Stimulated activated memory B cell treated with anti-CD40 and anti-IgM and Interleukin-4, amounts not matched to agents 10 μg/mL and 1 μg/mL and 100 μg/mL, for 72 hours (primary cell): Measurements from ENCODE around the gene ARFRP1.
A peak's percentile ranks its signal among the peaks of the same experiment; 100 is the strongest.
"Not testable (repeated sequence)": the region's sequence is repeated elsewhere in the genome, so short reads cannot be mapped to it uniquely, and the experiment has no call there.

Source experiments
- ATAC-seq: fragments of 150-1000 bp; cut with Tn5 transposase; 2 replicates; pipeline ENCODE4 v1.10.0; 2021
- H3K27ac Mint-ChIP-seq: one replicate; pipeline ENCODE4 v1.8.0; 2022; ENCODE audit warnings: mild to moderate bottlenecking, mixed read lengths
- H3K27me3 Mint-ChIP-seq: one replicate; pipeline ENCODE4 v1.8.0; 2022; ENCODE audit warnings: mixed read lengths
- H3K36me3 Mint-ChIP-seq: one replicate; pipeline ENCODE4 v1.8.0; 2022; ENCODE audit warnings: mixed read lengths
- H3K4me1 Mint-ChIP-seq: one replicate; pipeline ENCODE4 v1.8.0; 2022; ENCODE audit warnings: mixed read lengths
- H3K4me3 Mint-ChIP-seq: one replicate; pipeline ENCODE4 v1.8.0; 2022; ENCODE audit warnings: mild to moderate bottlenecking, moderate library complexity, mixed read lengths
- H3K9me3 Mint-ChIP-seq: one replicate; pipeline ENCODE4 v1.8.0; 2022; ENCODE audit warnings: mixed read lengths

ARFRP1 gene

DNA sequence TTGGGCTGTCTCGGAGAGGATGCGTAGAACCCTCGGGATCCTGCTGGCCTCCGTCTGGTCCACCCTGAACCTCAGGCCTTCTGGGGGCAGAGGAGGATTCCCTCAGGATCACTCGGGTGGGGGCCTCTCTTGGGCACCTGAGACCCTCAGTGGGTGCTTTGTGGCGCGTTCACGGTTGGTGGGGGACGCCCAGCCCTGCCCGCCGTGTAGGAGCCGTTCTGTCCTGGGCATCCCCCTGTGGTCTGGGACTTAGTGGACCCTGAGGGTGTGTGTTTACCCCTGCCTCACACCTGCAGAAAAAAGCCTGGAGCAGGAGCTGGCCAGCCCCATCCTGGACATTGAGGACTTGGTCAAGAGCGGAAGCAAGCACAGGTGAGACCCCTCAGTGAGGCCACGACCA, 42.1 kb downstream of the ARFRP1 start:
- Mint-ChIP-seq H3K27ac (no peak overlapping the region), H3K27me3 (no peaks in the 10 kb centered on the region), H3K4me1 (no peaks in the 10 kb centered on the region), H3K36me3 (peaks cover 45% of the 10 kb centered on the region), H3K9me3 (no peaks in the 10 kb centered on the region), H3K4me3 (no peak overlapping the region)
- ATAC-seq: no peak

DNA sequence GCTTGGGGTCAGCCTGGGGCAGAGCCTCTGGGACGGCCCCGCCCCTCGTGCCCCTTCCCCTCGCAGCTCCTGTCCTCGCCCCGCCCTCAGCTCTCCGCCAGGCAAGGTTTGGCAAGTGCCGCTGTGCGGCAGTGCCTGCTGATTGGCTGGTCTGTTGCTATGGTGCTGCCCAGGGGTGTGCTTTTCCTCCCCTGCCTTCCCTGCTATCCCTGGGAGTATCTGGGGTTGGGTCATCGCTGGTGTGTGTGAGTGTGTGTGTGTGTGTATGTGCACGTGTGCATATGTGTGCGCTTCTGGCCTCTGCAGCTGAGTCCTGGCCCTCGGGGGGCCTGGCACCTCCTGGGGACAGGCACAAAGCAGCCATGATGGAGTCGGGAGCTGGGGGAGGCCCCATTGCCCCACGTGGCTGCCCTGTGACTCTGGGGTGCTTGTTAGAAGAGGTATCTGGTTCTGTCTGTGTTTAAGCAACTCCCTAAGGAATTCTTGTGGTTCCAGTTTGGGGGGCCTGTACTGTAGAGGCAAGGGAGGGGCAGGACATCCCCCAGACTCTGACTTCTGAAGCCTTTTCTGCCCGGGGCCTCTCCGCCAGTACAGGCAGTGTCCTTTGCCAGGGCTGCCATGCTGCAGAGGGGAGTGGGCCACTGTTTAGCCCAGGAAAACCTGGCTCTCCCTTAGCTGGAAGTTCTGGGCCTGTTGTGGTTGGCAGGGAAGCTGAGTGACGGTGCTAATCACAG, 42.7 kb downstream of the ARFRP1 start:
- H3K9me3 Mint-ChIP-seq: no peaks in the 10 kb centered on the region
- peaks cover under 1% of the 10 kb centered on the region for H3K4me1 Mint-ChIP-seq
- H3K27me3 Mint-ChIP-seq: no peaks in the 10 kb centered on the region
- H3K36me3 Mint-ChIP-seq: peaks cover 40% of the 10 kb centered on the region
- H3K27ac Mint-ChIP-seq: no peak overlapping the region
- ATAC-seq: no peak
- no peak overlapping the region for H3K4me3 Mint-ChIP-seq

DNA sequence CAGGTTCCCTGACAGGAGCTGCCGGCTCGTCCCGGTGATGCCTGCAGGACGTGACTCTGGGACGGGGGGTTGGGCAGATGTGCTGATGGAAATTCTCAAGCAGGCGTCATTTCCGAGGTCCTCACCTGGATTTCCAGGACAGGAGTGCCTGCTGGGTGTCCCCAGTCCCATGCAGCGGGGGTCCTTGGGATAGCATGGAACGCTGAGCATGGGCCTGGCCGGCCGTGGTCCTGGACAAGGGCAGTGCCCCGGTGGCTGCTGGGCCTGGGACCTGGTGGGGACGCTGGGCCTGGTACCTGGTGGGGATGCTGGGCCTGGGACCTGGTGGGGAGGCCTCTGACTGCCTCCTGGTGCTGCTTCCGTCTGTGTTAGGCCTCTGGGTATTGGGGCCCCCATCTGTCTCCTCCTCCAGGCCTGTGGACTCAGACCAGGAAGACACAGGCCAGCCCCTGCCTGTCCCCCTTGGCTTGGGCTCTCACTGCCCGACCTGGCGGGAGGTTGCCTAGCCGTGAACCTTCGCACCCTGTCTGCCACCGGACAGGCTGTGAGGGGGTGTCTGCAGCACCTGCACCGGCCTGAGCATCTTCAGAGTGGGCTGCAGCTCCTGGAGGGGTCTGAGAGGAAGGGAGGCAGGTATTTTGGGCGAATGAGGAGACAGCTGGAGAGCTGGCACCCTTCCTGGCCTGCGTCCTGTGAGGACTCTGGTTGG, 43.5 kb downstream of the ARFRP1 start:
- H3K4me3 Mint-ChIP-seq: no peak overlapping the region
- H3K36me3 Mint-ChIP-seq: peaks cover 40% of the 10 kb centered on the region
- peaks cover 7% of the 10 kb centered on the region for H3K4me1 Mint-ChIP-seq
- no peak overlapping the region for H3K27ac Mint-ChIP-seq
- ATAC-seq: no peak
- H3K27me3 Mint-ChIP-seq: no peaks in the 10 kb centered on the region
- no peaks in the 10 kb centered on the region for H3K9me3 Mint-ChIP-seq

DNA sequence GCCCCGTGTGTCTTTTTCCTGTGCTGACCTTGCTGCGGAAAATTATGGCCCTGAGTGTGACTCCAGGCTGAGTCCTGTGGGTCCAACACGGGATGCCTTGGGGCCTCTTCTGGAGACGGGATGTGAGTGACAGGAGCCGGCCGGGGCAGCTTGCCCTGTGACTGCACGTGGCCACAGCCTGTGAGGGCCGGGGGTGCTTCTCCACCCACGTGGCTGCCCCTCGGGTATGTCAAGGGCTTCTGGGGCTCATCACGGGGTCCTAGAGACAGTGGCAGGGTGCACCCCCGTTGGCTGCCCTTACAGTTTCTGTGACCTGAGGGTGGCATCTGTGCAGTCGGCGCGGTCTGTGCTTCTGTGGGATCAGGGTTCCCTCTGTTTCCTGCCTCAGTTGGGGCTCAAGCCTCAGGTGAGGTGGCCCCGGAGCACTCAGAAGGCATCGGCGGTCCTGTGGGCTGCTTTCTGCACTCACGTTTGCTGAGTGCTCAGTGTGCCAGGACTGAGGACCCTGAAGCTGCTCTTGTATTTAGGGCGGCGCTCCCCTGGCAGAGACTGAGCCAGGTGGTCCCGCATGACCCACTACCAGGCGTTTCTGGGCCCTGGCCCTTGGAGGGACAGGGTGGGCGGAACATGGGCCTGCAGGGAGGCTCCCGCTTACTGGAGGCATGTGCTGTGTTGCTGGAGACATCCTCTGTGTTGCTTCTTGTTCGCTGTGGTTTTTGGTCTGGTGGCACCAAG, 44.3 kb downstream of the ARFRP1 start:
- H3K36me3 Mint-ChIP-seq: peaks cover 32% of the 10 kb centered on the region
- H3K27ac Mint-ChIP-seq: no peak overlapping the region
- no peak overlapping the region for H3K4me3 Mint-ChIP-seq
- no peaks in the 10 kb centered on the region for H3K27me3 Mint-ChIP-seq
- ATAC-seq: no peak
- H3K9me3 Mint-ChIP-seq: no peaks in the 10 kb centered on the region
- peaks cover 15% of the 10 kb centered on the region for H3K4me1 Mint-ChIP-seq

DNA sequence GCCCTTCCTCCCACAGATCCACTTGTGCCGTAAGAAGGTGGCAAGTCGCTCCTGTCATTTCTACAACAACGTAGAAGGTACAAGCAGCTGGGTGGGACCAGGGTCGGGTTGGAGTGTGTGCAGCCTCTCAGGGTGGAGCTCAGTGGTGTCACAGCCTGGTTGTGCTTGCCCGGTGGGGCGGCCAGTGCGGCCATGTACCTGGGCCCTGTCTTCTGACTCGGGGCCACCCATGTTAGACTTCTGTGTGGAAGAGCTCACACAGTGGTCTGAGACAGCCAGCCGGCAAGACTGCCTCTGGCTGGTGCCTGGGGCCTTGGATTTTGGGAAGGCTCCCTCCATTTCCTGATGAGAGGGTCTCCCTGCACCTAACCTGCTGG, 45.0 kb downstream of the ARFRP1 start:
- ATAC-seq: no peak
- no peak overlapping the region for H3K4me3 Mint-ChIP-seq
- no peak overlapping the region for H3K27ac Mint-ChIP-seq
- no peaks in the 10 kb centered on the region for H3K27me3 Mint-ChIP-seq
- H3K4me1 Mint-ChIP-seq: peaks cover 20% of the 10 kb centered on the region
- no peaks in the 10 kb centered on the region for H3K9me3 Mint-ChIP-seq
- peaks cover 26% of the 10 kb centered on the region for H3K36me3 Mint-ChIP-seq

DNA sequence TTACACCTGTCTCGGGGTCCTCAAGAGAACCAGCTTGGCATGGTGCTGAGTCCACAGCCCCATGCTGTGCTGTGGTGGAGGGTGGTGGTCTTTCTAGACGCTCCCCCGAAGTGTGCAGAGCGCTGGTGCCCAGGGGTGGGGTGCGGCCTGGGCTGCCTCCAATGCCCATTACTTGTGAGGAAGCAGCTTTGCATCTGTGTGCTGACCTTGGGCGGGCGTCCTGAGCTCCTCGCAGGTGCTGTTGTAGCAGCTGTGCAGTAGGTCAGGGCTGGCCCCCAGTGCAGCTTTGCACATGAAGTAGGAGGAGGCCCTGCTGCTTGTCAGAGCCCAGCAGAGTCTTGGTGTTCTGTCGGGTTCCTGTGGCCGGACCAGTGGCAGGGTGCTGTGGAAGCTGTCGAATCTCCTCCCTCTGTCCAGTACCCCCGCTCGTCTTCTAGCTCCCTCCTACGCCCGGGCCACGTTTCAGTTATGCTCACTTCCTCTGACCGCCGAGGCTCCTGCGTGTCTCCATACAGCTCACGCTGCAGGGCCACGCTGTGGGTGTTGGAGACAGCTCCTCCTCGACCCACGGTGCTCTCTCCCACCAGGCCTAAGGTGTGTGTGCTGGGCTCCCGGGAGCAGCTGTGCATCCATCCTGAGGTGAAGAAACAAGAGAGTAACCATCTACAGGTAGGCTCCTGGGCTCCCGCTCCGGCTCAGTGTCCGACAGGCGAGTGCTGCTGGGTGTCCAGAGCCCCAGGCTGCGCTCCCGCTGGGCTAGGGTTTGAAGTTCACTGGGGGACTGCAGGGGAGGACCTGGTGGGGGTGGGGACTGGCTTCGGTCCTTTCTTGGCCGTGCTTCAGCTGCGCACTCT, 45.6 kb downstream of the ARFRP1 start:
- no peak overlapping the region for H3K4me3 Mint-ChIP-seq

DNA sequence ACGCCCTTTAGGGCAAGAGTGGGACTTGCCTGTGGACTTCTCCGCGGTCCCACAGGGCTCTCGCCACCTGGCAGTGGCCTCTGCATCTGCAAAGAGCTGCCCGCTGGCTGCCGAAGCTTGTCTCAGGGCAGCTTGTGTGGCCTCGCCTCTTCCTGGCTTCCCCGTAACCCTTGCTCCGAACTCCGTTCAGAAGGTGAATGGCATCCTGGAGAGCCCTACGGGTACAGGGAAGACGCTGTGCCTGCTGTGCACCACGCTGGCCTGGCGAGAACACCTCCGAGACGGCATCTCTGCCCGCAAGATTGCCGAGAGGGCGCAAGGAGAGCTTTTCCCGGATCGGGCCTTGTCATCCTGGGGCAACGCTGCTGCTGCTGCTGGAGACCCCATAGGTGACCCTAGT, 46.7 kb downstream of the ARFRP1 start:
- Mint-ChIP-seq H3K27me3 (peaks cover 9% of the 10 kb centered on the region), H3K36me3 (peaks cover 17% of the 10 kb centered on the region), H3K27ac (no peak overlapping the region), H3K9me3 (no peaks in the 10 kb centered on the region), H3K4me3 (no peak overlapping the region), H3K4me1 (peaks cover 25% of the 10 kb centered on the region)
- ATAC-seq: no peak

More for the DNA sequence above, 45.6 kb downstream of the ARFRP1 start:
- H3K4me1 Mint-ChIP-seq: peaks cover 25% of the 10 kb centered on the region
- no peaks in the 10 kb centered on the region for H3K9me3 Mint-ChIP-seq
- no peak overlapping the region for H3K27ac Mint-ChIP-seq
- no peak for ATAC-seq
- H3K36me3 Mint-ChIP-seq: peaks cover 23% of the 10 kb centered on the region
- no peaks in the 10 kb centered on the region for H3K27me3 Mint-ChIP-seq

DNA sequence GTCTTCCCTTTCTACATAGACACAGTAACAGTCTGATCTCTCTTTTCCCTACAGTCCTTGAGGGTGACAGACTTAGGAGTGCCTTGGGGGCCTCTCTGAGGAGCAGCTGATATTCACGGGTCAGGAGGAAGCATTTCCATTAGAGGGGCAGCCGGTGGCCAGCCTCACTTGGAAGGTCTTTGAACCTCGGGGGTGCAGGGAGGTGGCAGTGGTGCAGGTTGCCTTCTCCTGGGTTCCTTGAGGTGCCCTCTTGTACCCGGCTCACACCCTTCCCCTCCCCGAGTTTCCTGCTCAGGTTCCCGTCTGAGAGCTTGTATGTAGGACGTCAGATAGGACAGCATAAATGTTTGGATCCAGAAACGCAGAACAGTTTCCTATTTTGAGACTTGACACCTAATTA, 47.2 kb downstream of the ARFRP1 start:
- no peaks in the 10 kb centered on the region for H3K9me3 Mint-ChIP-seq
- H3K27ac Mint-ChIP-seq: no peak overlapping the region
- peaks cover 25% of the 10 kb centered on the region for H3K4me1 Mint-ChIP-seq
- peaks cover 11% of the 10 kb centered on the region for H3K27me3 Mint-ChIP-seq
- no peak for ATAC-seq
- H3K36me3 Mint-ChIP-seq: peaks cover 14% of the 10 kb centered on the region
- H3K4me3 Mint-ChIP-seq: no peak overlapping the region

DNA sequence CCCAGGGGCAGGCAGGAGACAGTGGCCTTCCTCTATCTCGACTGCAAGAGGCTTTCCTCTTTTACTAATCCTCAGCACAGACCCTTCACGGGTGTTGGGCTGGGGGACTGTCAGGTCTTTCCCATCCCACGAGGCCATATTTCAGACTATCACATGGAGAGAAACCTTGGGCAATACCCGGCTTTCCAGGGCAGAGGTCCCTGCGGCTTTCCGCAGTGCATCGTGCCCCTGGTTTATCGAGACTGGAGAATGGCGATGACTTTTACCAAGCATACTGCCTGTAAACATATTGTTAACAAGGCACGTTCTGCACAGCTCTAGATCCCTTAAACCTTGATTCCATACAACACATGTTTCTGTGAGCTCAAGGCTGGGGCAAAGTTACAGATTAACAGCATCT, 47.6 kb downstream of the ARFRP1 start:
- H3K27ac Mint-ChIP-seq, H3K4me3 Mint-ChIP-seq: not testable (repeated sequence)

DNA sequence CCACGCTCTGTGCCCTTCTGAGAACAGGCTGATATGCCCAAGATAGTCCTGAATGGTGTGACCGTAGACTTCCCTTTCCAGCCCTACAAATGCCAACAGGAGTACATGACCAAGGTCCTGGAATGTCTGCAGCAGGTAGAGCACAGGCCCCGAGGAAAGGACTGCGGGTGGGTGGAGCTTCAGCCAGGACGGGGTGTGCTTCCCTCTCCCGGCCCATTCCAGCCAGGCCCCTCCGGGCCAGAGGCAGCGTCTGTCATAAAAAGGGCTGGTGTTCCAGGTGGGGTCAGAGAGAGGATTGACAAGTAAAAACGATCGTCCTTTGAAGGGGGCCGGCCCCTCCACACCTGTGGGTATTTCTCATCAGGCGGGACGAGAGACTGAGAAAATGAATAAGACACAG, 48.4 kb downstream of the ARFRP1 start:
- Mint-ChIP-seq H3K27ac (peak overlapping the region; percentile 86), H3K4me1 (peaks cover 25% of the 10 kb centered on the region), H3K27me3 (peaks cover 19% of the 10 kb centered on the region), H3K4me3 (peak overlapping the region; percentile 94), H3K9me3 (no peaks in the 10 kb centered on the region), H3K36me3 (peaks cover 7% of the 10 kb centered on the region)
- ATAC-seq: no peak

More for the DNA sequence above, 47.6 kb downstream of the ARFRP1 start:
- H3K36me3 Mint-ChIP-seq: peaks cover 11% of the 10 kb centered on the region
- peaks cover 25% of the 10 kb centered on the region for H3K4me1 Mint-ChIP-seq
- H3K9me3 Mint-ChIP-seq, ATAC-seq: not testable (repeated sequence)
- H3K27me3 Mint-ChIP-seq: peaks cover 11% of the 10 kb centered on the region

DNA sequence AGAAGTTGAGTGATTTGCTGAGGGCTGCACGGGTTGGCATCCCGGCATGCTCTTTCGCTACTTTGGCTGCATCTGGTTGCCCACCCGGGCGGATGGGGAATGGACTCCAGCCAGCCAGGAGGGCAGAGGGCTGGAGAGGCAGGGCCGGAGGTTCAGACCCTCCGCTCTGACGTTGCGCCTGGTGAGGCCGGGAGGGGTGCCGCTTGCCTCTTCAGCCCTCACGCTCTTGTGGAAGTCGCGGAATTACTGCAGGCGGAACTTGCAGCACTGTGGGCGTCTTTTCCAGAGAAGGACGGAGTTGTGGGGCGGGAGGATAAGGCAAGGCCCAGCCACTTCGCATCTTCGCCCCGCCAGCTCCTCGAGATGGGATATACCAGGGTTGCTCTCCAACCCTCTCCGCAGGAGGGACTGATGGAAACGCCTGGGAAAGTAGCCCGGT, 49.0 kb downstream of the ARFRP1 start:
- H3K4me1 Mint-ChIP-seq: peaks cover 30% of the 10 kb centered on the region
- peaks cover 7% of the 10 kb centered on the region for H3K36me3 Mint-ChIP-seq
- H3K27me3 Mint-ChIP-seq: peaks cover 25% of the 10 kb centered on the region
- peak overlapping the region; percentile 86 for H3K27ac Mint-ChIP-seq
- peak; percentile 56 for ATAC-seq
- no peaks in the 10 kb centered on the region for H3K9me3 Mint-ChIP-seq
- H3K4me3 Mint-ChIP-seq: peak overlapping the region; percentile 94

DNA sequence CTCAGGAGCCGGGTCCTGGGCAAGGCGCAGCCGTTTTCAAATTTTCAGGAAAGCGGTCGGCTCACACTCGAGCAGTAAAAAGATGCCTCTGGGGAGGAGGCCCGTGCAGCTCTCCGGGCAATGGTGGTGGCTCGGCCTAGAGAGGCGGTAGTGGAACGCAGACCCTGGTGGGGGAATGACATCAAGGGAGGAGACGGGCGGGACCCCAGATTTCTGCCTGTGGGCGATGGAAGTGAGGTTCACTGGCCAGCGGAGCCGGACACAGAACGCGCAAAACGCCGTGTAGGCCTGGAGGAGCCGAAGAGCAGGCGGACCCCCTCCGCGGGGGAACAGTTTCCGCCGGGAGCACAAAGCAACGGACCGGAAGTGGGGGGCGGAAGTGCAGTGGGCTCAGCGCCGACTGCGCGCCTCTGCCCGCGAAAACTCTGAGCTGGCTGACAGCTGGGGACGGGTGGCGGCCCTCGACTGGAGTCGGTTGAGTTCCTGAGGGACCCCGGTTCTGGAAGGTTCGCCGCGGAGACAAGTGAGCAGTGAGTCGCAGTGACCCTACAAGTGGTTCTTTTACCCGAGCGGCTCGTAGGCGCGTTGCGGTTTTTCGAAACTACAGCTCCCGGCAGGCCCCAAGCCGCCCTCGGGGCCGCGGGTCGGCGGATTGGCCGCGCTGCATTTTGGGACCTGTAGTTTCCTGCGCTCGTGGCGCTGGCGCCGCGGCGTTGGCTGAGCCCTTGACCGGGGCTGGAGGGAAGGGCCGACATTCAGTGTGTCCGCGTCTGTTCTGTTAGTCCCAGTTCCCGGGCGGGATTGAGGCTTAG, 49.6 kb downstream of the ARFRP1 start, which contains the start of gene RTEL1:
Gene RTEL1 (plus strand): TSS at position 376 of the 812 bp plus-strand sequence. CDS start 1,091 bp downstream, outside the sequence.
- Mint-ChIP-seq H3K36me3 (peaks cover 7% of the 10 kb centered on the region), H3K27ac (peak within 1 kb of the TSS; percentile 86), H3K4me3 (peak within 1 kb of the TSS; percentile 94), H3K9me3 (no peaks in the 10 kb centered on the region), H3K4me1 (peaks cover 34% of the 10 kb centered on the region), H3K27me3 (peaks cover 29% of the 10 kb centered on the region)
- peak; percentile 93 for ATAC-seq

DNA sequence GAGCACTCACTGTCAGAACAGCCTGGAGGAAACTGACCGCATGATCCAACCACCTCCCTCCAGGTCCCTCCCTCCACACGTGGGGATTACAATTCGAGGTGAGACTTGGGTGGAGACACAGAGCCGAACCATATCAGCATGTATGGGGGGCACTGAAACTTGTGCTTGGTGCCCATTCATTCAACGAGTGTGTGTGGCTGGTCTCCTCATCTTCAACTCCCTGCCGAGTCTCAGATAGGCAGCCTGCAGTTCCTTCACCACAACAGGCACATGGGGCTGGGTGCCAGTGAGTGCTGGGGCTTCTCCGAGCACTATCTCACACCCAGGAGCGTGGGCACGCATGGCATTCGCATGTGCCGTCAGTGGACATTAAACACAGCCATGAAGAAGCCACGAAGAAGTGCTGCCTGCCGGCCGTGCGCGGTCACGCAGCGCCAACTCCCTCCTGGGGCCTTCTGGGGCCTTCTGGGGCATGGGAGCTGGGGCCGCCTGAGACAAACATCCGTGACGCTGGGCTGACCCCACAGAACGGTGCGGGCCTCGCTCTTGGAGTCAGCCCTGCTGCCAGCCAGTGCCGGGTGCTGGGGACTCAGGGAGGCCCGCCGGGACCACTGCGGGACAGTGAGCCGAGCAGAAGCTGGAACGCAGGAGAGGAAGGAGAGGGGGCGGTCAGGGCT, 50.4 kb downstream of the ARFRP1 start:
- Mint-ChIP-seq H3K27ac (peak overlapping the region; percentile 86), H3K4me1 (peaks cover 34% of the 10 kb centered on the region), H3K4me3 (peak overlapping the region; percentile 94), H3K27me3 (peaks cover 29% of the 10 kb centered on the region), H3K9me3 (no peaks in the 10 kb centered on the region), H3K36me3 (peaks cover 4% of the 10 kb centered on the region)
- no peak for ATAC-seq
